Measurements from ENCODE around the gene HERC2.

HERC2 gene

DNA sequence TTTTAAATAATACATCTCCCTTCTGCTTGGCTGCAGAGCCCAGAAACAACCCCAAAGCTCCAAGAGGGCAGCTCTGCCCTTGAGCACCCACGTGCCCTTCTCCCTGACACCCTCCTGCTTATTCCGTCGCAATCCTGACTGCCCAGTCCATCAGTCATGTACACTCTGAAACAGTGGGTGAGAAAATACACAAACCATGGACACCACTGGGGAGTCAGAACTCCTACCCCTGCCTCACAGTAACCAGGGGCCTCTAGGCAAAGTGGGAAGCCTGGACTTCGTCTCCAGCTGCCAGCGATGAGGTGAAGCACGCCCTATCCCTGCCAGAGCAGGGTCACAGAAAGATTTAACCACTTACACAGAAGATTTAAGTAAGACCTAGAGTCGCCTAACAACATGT lies 40.1 kb downstream of the HERC2 start:
- H2AFZ ChIP-seq (ENCODE audit: low read depth, low read length, severe bottlenecking) = no peak overlapping the region
- no peak overlapping the region for H3K9ac ChIP-seq (ENCODE audit: low read length)
- no peaks in the 10 kb centered on the region for H3F3A ChIP-seq (ENCODE audit: insufficient read depth)
- TF ChIP-seq, protein P1, sequence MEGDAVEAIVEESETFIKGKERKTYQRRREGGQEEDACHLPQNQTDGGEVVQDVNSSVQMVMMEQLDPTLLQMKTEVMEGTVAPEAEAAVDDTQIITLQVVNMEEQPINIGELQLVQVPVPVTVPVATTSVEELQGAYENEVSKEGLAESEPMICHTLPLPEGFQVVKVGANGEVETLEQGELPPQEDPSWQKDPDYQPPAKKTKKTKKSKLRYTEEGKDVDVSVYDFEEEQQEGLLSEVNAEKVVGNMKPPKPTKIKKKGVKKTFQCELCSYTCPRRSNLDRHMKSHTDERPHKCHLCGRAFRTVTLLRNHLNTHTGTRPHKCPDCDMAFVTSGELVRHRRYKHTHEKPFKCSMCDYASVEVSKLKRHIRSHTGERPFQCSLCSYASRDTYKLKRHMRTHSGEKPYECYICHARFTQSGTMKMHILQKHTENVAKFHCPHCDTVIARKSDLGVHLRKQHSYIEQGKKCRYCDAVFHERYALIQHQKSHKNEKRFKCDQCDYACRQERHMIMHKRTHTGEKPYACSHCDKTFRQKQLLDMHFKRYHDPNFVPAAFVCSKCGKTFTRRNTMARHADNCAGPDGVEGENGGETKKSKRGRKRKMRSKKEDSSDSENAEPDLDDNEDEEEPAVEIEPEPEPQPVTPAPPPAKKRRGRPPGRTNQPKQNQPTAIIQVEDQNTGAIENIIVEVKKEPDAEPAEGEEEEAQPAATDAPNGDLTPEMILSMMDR (IDR thresholded peaks at IDR 0.05; ENCODE audit: insufficient read depth, low read length, poor library complexity, severe bottlenecking) = no peak
- TF ChIP-seq EZH2phosphoT487 (conservative IDR thresholded peaks at IDR 0.05; ENCODE audit: low read length) = no peak
- H3K27me3 ChIP-seq (ENCODE audit: low read length) = no peaks in the 10 kb centered on the region
- H3K4me2 ChIP-seq (ENCODE audit: low read depth, low read length, poor library complexity, severe bottlenecking) = no peak overlapping the region
- peaks cover 36% of the 10 kb centered on the region for H3K79me2 ChIP-seq (ENCODE audit: insufficient read depth, low read length)
- no peaks in the 10 kb centered on the region for H3K36me3 ChIP-seq (ENCODE audit: low read length)
- no peaks in the 10 kb centered on the region for H3K9me2 ChIP-seq (replicated peaks; ENCODE audit: insufficient read depth, low read length)
- no peak overlapping the region for H3K27ac ChIP-seq (ENCODE audit: low read depth, low read length)
- H3K4me3 ChIP-seq (ENCODE audit: insufficient read depth, low read length, poor library complexity, severe bottlenecking) = no peak overlapping the region
- no peaks in the 10 kb centered on the region for H4K20me1 ChIP-seq (ENCODE audit: low read depth, low read length)
- no peaks in the 10 kb centered on the region for H3K9me3 ChIP-seq (ENCODE audit: insufficient read depth, low read length)

DNA sequence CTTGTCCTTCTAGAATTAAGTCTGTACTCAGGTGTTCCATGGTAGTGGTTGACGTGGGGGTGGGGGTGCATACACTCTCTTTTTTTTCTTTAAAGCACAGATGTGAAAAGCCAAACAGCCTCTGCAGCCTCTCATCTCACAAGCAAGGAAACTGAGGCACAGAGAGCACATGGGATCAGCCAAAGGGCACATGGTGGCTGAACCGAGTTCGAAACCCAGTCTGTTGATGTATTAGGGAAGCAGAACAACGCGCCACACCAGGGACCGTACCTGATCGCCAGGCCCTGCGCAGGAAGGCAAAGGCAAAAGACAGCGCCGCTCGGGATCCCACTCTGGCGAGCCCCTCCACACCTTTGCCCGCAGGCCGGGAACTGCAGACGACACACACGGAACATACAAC lies 47.3 kb downstream of the HERC2 start:
- no peaks in the 10 kb centered on the region for H4K20me1 ChIP-seq (ENCODE audit: low read depth, low read length)
- H3K79me2 ChIP-seq (ENCODE audit: insufficient read depth, low read length) = no peaks in the 10 kb centered on the region
- no peak overlapping the region for H3K4me2 ChIP-seq (ENCODE audit: low read depth, low read length, poor library complexity, severe bottlenecking)
- H3K27ac ChIP-seq (ENCODE audit: low read depth, low read length) = no peak overlapping the region
- no peaks in the 10 kb centered on the region for H3K27me3 ChIP-seq (ENCODE audit: low read length)
- H3K4me3 ChIP-seq (ENCODE audit: insufficient read depth, low read length, poor library complexity, severe bottlenecking) = no peak overlapping the region
- no peak for TF ChIP-seq EZH2phosphoT487 (conservative IDR thresholded peaks at IDR 0.05; ENCODE audit: low read length)
- TF ChIP-seq, protein P1 (IDR thresholded peaks at IDR 0.05; ENCODE audit: insufficient read depth, low read length, poor library complexity, severe bottlenecking) = no peak
- no peaks in the 10 kb centered on the region for H3K9me3 ChIP-seq (ENCODE audit: insufficient read depth, low read length)
- no peaks in the 10 kb centered on the region for H3K36me3 ChIP-seq (ENCODE audit: low read length)
- H3K9ac ChIP-seq (ENCODE audit: low read length) = no peak overlapping the region
- no peaks in the 10 kb centered on the region for H3K9me2 ChIP-seq (replicated peaks; ENCODE audit: insufficient read depth, low read length)
- H3F3A ChIP-seq (ENCODE audit: insufficient read depth) = no peaks in the 10 kb centered on the region
- no peak overlapping the region for H2AFZ ChIP-seq (ENCODE audit: low read depth, low read length, severe bottlenecking)

DNA sequence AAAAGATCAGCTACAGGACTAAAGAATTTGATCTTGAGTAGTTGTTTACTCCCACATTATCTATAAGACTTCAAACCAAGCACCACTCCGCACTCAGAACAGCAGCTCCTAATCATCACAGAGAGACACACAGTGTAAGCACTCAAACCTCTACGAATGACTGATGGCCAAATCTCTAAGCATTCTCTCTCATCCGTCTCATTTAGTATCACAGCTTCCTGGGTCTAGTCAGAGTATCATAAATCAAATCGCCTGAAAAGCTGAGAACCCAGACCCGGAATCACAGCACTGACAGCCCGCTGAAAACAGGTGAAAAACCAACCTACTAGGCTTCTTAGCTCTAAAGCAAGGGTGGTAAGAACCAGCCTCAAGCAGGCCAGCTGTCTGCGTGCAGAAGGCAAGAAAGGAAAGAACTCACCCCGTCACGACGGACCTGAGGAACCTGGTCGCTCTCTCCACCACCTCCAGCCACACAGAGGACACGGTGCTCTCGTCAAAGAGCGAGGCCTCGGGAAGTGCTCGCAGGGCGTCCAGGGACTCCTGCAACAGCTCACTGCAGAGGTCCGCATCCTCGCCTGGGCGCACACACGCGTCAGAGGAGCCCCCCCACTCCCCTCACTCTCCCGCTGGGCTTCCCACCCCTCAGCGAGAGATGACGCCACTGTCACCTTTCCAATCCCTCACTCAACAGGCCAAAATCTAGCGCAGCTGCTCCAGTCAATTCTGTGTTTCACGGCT lies 47.9 kb downstream of the HERC2 start:
- no peak overlapping the region for H3K4me3 ChIP-seq (ENCODE audit: insufficient read depth, low read length, poor library complexity, severe bottlenecking)
- no peaks in the 10 kb centered on the region for H3K36me3 ChIP-seq (ENCODE audit: low read length)
- no peaks in the 10 kb centered on the region for H3K9me2 ChIP-seq (replicated peaks; ENCODE audit: insufficient read depth, low read length)
- no peaks in the 10 kb centered on the region for H3K9me3 ChIP-seq (ENCODE audit: insufficient read depth, low read length)
- no peak overlapping the region for H2AFZ ChIP-seq (ENCODE audit: low read depth, low read length, severe bottlenecking)
- TF ChIP-seq EZH2phosphoT487 (conservative IDR thresholded peaks at IDR 0.05; ENCODE audit: low read length) = no peak
- TF ChIP-seq, protein P1 (IDR thresholded peaks at IDR 0.05; ENCODE audit: insufficient read depth, low read length, poor library complexity, severe bottlenecking) = no peak
- H3K9ac ChIP-seq (ENCODE audit: low read length) = no peak overlapping the region
- no peaks in the 10 kb centered on the region for H3F3A ChIP-seq (ENCODE audit: insufficient read depth)
- H3K79me2 ChIP-seq (ENCODE audit: insufficient read depth, low read length) = no peaks in the 10 kb centered on the region
- no peaks in the 10 kb centered on the region for H4K20me1 ChIP-seq (ENCODE audit: low read depth, low read length)
- no peak overlapping the region for H3K27ac ChIP-seq (ENCODE audit: low read depth, low read length)
- H3K4me2 ChIP-seq (ENCODE audit: low read depth, low read length, poor library complexity, severe bottlenecking) = no peak overlapping the region
- no peaks in the 10 kb centered on the region for H3K27me3 ChIP-seq (ENCODE audit: low read length)
